GM23338 (cell line): ENCODE measurements around the gene RTKN. TPM values are rescaled to one million over a fixed set of nuclear protein-coding genes. Genes with fewer than 3 reads are reported as not detected.

ENCODE experiments used
- ATAC-seq: fragments of 200-7000 bp; cut with Tn5 transposase; 3 replicates; pipeline ENCODE4 v1.9.1; 2020
- DNase-seq: peaks from one replicate; pipeline ENCODE4 v3.0.0-alpha.2; 2015; ENCODE audit warnings: low spot score
- H2AFZ ChIP-seq: fragments of 200-600 bp; sonication (generic); 2 replicates; pipeline ENCODE4 v1.8.0; 2016; ENCODE audit warnings: antibody characterized with exemption, mild to moderate bottlenecking, moderate library complexity
- H3F3A ChIP-seq: fragments of 200-600 bp; sonication (generic); replicated peaks from 2 replicates; pipeline ENCODE4 v1.8.0; 2017; ENCODE audit warnings: antibody characterized with exemption, mixed run types, low read depth
- H3K27ac ChIP-seq: fragments of 200-600 bp; sonication (generic); 2 replicates; pipeline ENCODE4 v1.6.1; 2016; ENCODE audit warnings: low read depth
- H3K27me3 ChIP-seq: fragments of 200-600 bp; sonication (generic); 2 replicates; pipeline ENCODE4 v1.8.0; 2016; ENCODE audit warnings: mild to moderate bottlenecking, mixed run types, moderate library complexity; ENCODE audit not compliant: insufficient read depth
- H3K36me3 ChIP-seq: fragments of 200-600 bp; sonication (generic); 2 replicates; pipeline ENCODE4 v1.8.0; 2016; ENCODE audit warnings: mild to moderate bottlenecking; ENCODE audit not compliant: insufficient read depth
- H3K4me1 ChIP-seq: fragments of 200-600 bp; sonication (generic); 2 replicates; pipeline ENCODE4 v1.8.0; 2016; ENCODE audit warnings: mild to moderate bottlenecking, moderate library complexity; ENCODE audit not compliant: insufficient read depth
- H3K4me2 ChIP-seq: fragments of 200-600 bp; sonication (generic); 2 replicates; pipeline ENCODE4 v1.7.1; 2017; ENCODE audit warnings: mixed run types
- H3K4me3 ChIP-seq: fragments of 200-600 bp; sonication (generic); 2 replicates; pipeline ENCODE4 v1.6.1; 2016; ENCODE audit warnings: mixed run types
- H3K79me2 ChIP-seq: fragments of 200-600 bp; sonication (generic); replicated peaks from 2 replicates; pipeline ENCODE4 v1.8.0; 2017; ENCODE audit warnings: mild to moderate bottlenecking; ENCODE audit not compliant: insufficient read depth
- H3K9me2 ChIP-seq: fragments of 200-600 bp; sonication (generic); 2 replicates; pipeline ENCODE4 v1.8.0; 2017; ENCODE audit not compliant: insufficient read depth
- H4K20me1 ChIP-seq: fragments of 200-600 bp; sonication (generic); replicated peaks from 2 replicates; pipeline ENCODE4 v1.8.0; 2017; ENCODE audit warnings: mild to moderate bottlenecking; ENCODE audit not compliant: insufficient read depth
- H3K27ac Mint-ChIP-seq: 2 replicates; pipeline ENCODE4 v1.8.0; 2020; ENCODE audit warnings: inconsistent platforms, mild to moderate bottlenecking, moderate library complexity, mixed read lengths
- H3K27me3 Mint-ChIP-seq: 3 replicates; pipeline ENCODE4 v1.8.0; 2022; ENCODE audit warnings: low read depth, mild to moderate bottlenecking, moderate library complexity, mixed read lengths, inconsistent platforms; ENCODE audit not compliant: insufficient read depth, poor library complexity
- H3K36me3 Mint-ChIP-seq: 3 replicates; pipeline ENCODE4 v1.8.0; 2021; ENCODE audit warnings: low read depth, mild to moderate bottlenecking, inconsistent platforms, moderate library complexity, mixed read lengths
- H3K4me1 Mint-ChIP-seq: 3 replicates; pipeline ENCODE4 v1.8.0; 2020; ENCODE audit warnings: mild to moderate bottlenecking, inconsistent platforms, mixed read lengths
- H3K4me3 Mint-ChIP-seq: 3 replicates; pipeline ENCODE4 v1.8.0; 2021; ENCODE audit warnings: moderate library complexity, mild to moderate bottlenecking, inconsistent platforms, mixed read lengths
- H3K9me3 Mint-ChIP-seq: 3 replicates; pipeline ENCODE4 v1.8.0; 2020; ENCODE audit warnings: moderate library complexity, mild to moderate bottlenecking, inconsistent platforms, mixed read lengths
- CREB1 ChIP-seq: fragments of 250-450 bp; sonication (Bioruptor Pico); IDR thresholded peaks from 2 replicates; pipeline ENCODE4 v1.5.0; 2020; ENCODE audit warnings: low read depth, mild to moderate bottlenecking, moderate library complexity
- CTCF ChIP-seq, 2 experiments: fragments of 200-600 bp in 1 of 2; sonication (generic) in 1 of 2; conservative IDR thresholded peaks; 2 replicates each; pipeline versions ENCODE4 v1.5.1 to v1.6.1; 2016 to 2017; ENCODE audit warnings: antibody characterized with exemption in 2 of 2, low read depth in 2 of 2, mild to moderate bottlenecking in 2 of 2, moderate library complexity in 1 of 2
- JUNB ChIP-seq: IDR thresholded peaks from one replicate; pipeline ENCODE4 v1.6.1; 2016; ENCODE audit warnings: antibody characterized with exemption; ENCODE audit not compliant: unreplicated experiment
- NANOG ChIP-seq: IDR thresholded peaks from 2 replicates; pipeline ENCODE4 v1.6.1; 2016; ENCODE audit warnings: antibody characterized with exemption, borderline replicate concordance
- POLR2AphosphoS5 ChIP-seq: IDR thresholded peaks from 2 replicates; pipeline ENCODE4 v1.6.1; 2016; ENCODE audit warnings: antibody characterized with exemption, low read depth
- REST ChIP-seq: IDR thresholded peaks from one replicate; pipeline ENCODE4 v1.6.1; 2018; ENCODE audit warnings: antibody characterized with exemption; ENCODE audit not compliant: unreplicated experiment
- STAT1 ChIP-seq: IDR thresholded peaks from one replicate; pipeline ENCODE4 v1.6.1; 2016; ENCODE audit warnings: antibody characterized with exemption; ENCODE audit not compliant: unreplicated experiment
- ZNF114 ChIP-seq: fragments of 250-450 bp; sonication (Bioruptor Pico); IDR thresholded peaks from 2 replicates; pipeline ENCODE4 v1.5.0; 2020; ENCODE audit warnings: mild to moderate bottlenecking, moderate library complexity
- ZNF331 ChIP-seq: fragments of 250-450 bp; sonication (Bioruptor Pico); IDR thresholded peaks from 2 replicates; pipeline ENCODE4 v1.5.0; 2020; ENCODE audit warnings: low read depth, mild to moderate bottlenecking, moderate library complexity
- polyA plus RNA-seq: library from polyadenylated mRNA; unstranded; fragments of >200 nt; fragmentation: Nextera tagmentation; extraction: Ambion mirVana; gene quantifications from 2 replicates; pipeline ENCODE4 v1.2.1, GENCODE V29; 2016
- total RNA-seq: library from RNA; depleted of rRNA; stranded (reverse); fragments of >200 nt; shearing (Covaris generic); gene quantifications from 2 replicates; pipeline ENCODE4 v1.2.3, GENCODE V29; 2014

RTKN gene
- total and polyA plus RNA-seq, 2 experiments from 2014 or later: 24.5 to 50.0 TPM

- no peaks in the 10 kb centered on the region for H3K36me3 ChIP-seq
- Mint-ChIP-seq H3K4me1 (no peaks in the 10 kb centered on the region), H3K36me3 (no peaks in the 10 kb centered on the region), H3K27me3 (peaks cover 1% of the 10 kb centered on the region), H3K27ac (no peak overlapping the region), H3K9me3 (no peaks in the 10 kb centered on the region), H3K4me3 (no peak overlapping the region)
- TF ChIP-seq CREB1 (CRISPR knock-in tag): no peak
- no peak for TF ChIP-seq ZNF331 (CRISPR knock-in tag)
- TF ChIP-seq JUNB: no peak
- no peak for TF ChIP-seq POLR2AphosphoS5
- no peak for TF ChIP-seq STAT1
- TF ChIP-seq REST: no peak
- ATAC-seq: no peak
- no peak for DNase-seq
- H3F3A ChIP-seq: no peaks in the 10 kb centered on the region
- H4K20me1 ChIP-seq: no peaks in the 10 kb centered on the region
- H3K27me3 ChIP-seq: no peaks in the 10 kb centered on the region
- H3K79me2 ChIP-seq: no peaks in the 10 kb centered on the region
- H3K4me3 ChIP-seq: no peak overlapping the region
- H3K4me2 ChIP-seq: no peak overlapping the region
- no peak overlapping the region for H3K27ac ChIP-seq
- H3K4me1 ChIP-seq: no peaks in the 10 kb centered on the region
- H3K9me2 ChIP-seq: no peaks in the 10 kb centered on the region
- no peak overlapping the region for H2AFZ ChIP-seq
Measured at GRCh38 chr2:74406035-74406434, 35.7 kb downstream of the RTKN start.

- Histone ChIP-seq H3K27me3 (no peaks in the 10 kb centered on the region), H3K36me3 (no peaks in the 10 kb centered on the region), H3K9me2 (no peaks in the 10 kb centered on the region), H4K20me1 (no peaks in the 10 kb centered on the region), H3K4me2 (no peak overlapping the region), H3K27ac (no peak overlapping the region), H3F3A (no peaks in the 10 kb centered on the region), H3K4me3 (no peak overlapping the region), H2AFZ (no peak overlapping the region), H3K4me1 (no peaks in the 10 kb centered on the region), H3K79me2 (no peaks in the 10 kb centered on the region)
- H3K27ac Mint-ChIP-seq: no peak overlapping the region
- peaks cover 10% of the 10 kb centered on the region; the same call in 2 of the 3 replicates for H3K4me1 Mint-ChIP-seq
- DNase-seq: no peak
- no peaks in the 10 kb centered on the region for H3K36me3 Mint-ChIP-seq
- H3K4me3 Mint-ChIP-seq: no peak overlapping the region
- H3K27me3 Mint-ChIP-seq: peaks cover 1% of the 10 kb centered on the region
- H3K9me3 Mint-ChIP-seq: no peaks in the 10 kb centered on the region
- ATAC-seq: no peak
- TF ChIP-seq ZNF114 (CRISPR knock-in tag) (no peak), NANOG (no peak), REST (no peak), STAT1 (no peak), CTCF (conservative IDR thresholded peaks at IDR 0.05; ENCODE audit: low read depth in 2 of 2) (no peak), JUNB (no peak), ZNF331 (CRISPR knock-in tag) (no peak)
Measured at GRCh38 chr2:74401891-74402290, 39.8 kb downstream of the RTKN start.
